HCT116 (cell line): ENCODE measurements around the gene PRAF2. TPM values are rescaled to one million over a fixed set of nuclear protein-coding genes. Genes with fewer than 3 reads are reported as not detected.

ENCODE experiments used
- ATAC-seq: fragments of 200-7000 bp; cut with Tn5 transposase; 2 replicates; pipeline ENCODE4 v1.9.1; 2020; ENCODE audit warnings: mild to moderate bottlenecking, moderate library complexity
- BruUV-seq: library from RNA; stranded (reverse); fragments of 400-500 nt; replicated peaks from 2 replicates; lab custom pipeline; 2021; lab: Mats Ljungman, UMichigan
- CTCF ChIA-PET: fragments of 300-600 bp; sonication (Branson Sonifier 250); formaldehyde crosslinking; loops from one replicate; lab custom pipeline; 2021; ENCODE audit warnings: antibody characterized with exemption; lab: Charles Lee
- POLR2A ChIA-PET: fragments of 300-600, 350-600 bp; sonication (Branson Sonifier 250); formaldehyde crosslinking; loops from one replicate; lab custom pipeline; 2021; ENCODE audit warnings: antibody characterized with exemption; lab: Charles Lee
- RAD21 ChIA-PET, 2 experiments: fragments of 300-600 bp; sonication (Branson Sonifier 250); formaldehyde crosslinking; loops; one replicate each; lab custom pipeline; 2023; ENCODE audit warnings: low total read pairs in 2 of 2; ENCODE audit not compliant: uncharacterized antibody in 2 of 2, unreplicated experiment in 2 of 2, low non-redundant PET in 1 of 2; lab: Charles Lee
- DNase-seq: peaks from one replicate; pipeline ENCODE4 v3.0.0-alpha.2; 2010; ENCODE audit warnings: low read depth, low spot score
- H2AFZ ChIP-seq: fragments of 200-600 bp; shearing (Covaris generic), sonication (generic); 2 replicates; pipeline ENCODE4 v1.6.1; 2017; ENCODE audit warnings: low read depth, mixed run types, mixed read lengths, antibody characterized with exemption, low read length; ENCODE audit not compliant: poor library complexity, severe bottlenecking
- H3K27ac ChIP-seq: 2 replicates; pipeline ENCODE4 v1.5.1; 2012; ENCODE audit warnings: low read depth, low read length
- H3K27me3 ChIP-seq: fragments of 200-600 bp; sonication (generic); 2 replicates; pipeline ENCODE4 v1.6.1; 2016; ENCODE audit warnings: mixed run types, low read length, mixed read lengths; ENCODE audit not compliant: insufficient read depth
- H3K36me3 ChIP-seq, 2 experiments: fragments of 200-500 bp in 1 of 2; fragments of 200-600 bp in 1 of 2; sonication (Bioruptor generic) in 1 of 2; sonication (generic) in 1 of 2; 2 replicates each; pipeline versions ENCODE4 v1.5.1 to v1.6.1; 2014 to 2016; ENCODE audit warnings: low read length in 2 of 2, inconsistent platforms in 1 of 2, mixed read lengths in 1 of 2, mixed run types in 1 of 2; ENCODE audit not compliant: insufficient read depth in 2 of 2, control insufficient read depth in 1 of 2
- H3K4me1 ChIP-seq, 2 experiments: fragments of 200-600 bp in 1 of 2; sonication (generic) in 1 of 2; 2 replicates each; pipeline versions ENCODE4 v1.5.1 to v1.6.1; 2012 to 2017; ENCODE audit warnings: low read length in 2 of 2, inconsistent platforms in 1 of 2, mild to moderate bottlenecking in 1 of 2, mixed read lengths in 1 of 2, mixed run types in 1 of 2, moderate library complexity in 1 of 2; ENCODE audit not compliant: insufficient read depth in 2 of 2, control insufficient read depth in 1 of 2
- H3K4me2 ChIP-seq: fragments of 200-600 bp; sonication (generic); 2 replicates; pipeline ENCODE4 v1.6.1; 2017; ENCODE audit warnings: mixed run types, low read length, mixed read lengths
- H3K4me3 ChIP-seq, 2 experiments: fragments of 200-600 bp in 1 of 2; sonication (generic) in 1 of 2; replicated peaks in 1 of 2; 2 replicates each; pipeline ENCODE4 v1.5.1; 2011 to 2016; ENCODE audit warnings: low read length in 2 of 2, control low read depth in 1 of 2, low read depth in 1 of 2, mild to moderate bottlenecking in 1 of 2, mixed read lengths in 1 of 2, mixed run types in 1 of 2
- H3K79me2 ChIP-seq: fragments of 200-600 bp; sonication (generic); 2 replicates; pipeline ENCODE4 v1.6.1; 2017; ENCODE audit warnings: mild to moderate bottlenecking, mixed run types, low read length, moderate library complexity, mixed read lengths; ENCODE audit not compliant: insufficient read depth
- H3K9ac ChIP-seq: fragments of 200-600 bp; sonication (generic); 2 replicates; pipeline ENCODE4 v1.6.1; 2016; ENCODE audit warnings: low read length, mixed read lengths
- H3K9me2 ChIP-seq: fragments of 200-600 bp; sonication (generic), shearing (Covaris generic); 2 replicates; pipeline ENCODE4 v1.6.1; 2017; ENCODE audit warnings: mixed run types, mild to moderate bottlenecking, moderate library complexity; ENCODE audit not compliant: insufficient read depth
- H3K9me3 ChIP-seq, 2 experiments: fragments of 200-500 bp in 1 of 2; fragments of 200-600 bp in 1 of 2; sonication (Bioruptor generic) in 1 of 2; sonication (generic) in 1 of 2; 2 replicates each; pipeline ENCODE4 v1.6.1; 2014 to 2017; ENCODE audit warnings: low read length in 2 of 2, mixed read lengths in 2 of 2, inconsistent platforms in 1 of 2, low read depth in 1 of 2, mild to moderate bottlenecking in 1 of 2, mixed run types in 1 of 2, moderate library complexity in 1 of 2; ENCODE audit not compliant: control insufficient read depth in 1 of 2, insufficient read depth in 1 of 2
- H4K20me1 ChIP-seq: fragments of 200-600 bp; sonication (generic), shearing (Covaris generic); 2 replicates; pipeline ENCODE4 v1.6.1; 2017; ENCODE audit warnings: mixed run types, mild to moderate bottlenecking, moderate library complexity; ENCODE audit not compliant: insufficient read depth
- CBX3 ChIP-seq: IDR thresholded peaks from 2 replicates; pipeline ENCODE4 v1.6.1; 2012; ENCODE audit warnings: low read depth
- ELF1 ChIP-seq: IDR thresholded peaks from 2 replicates; pipeline ENCODE4 v1.6.1; 2012; ENCODE audit warnings: low read depth, borderline replicate concordance
- REST ChIP-seq: IDR thresholded peaks from 2 replicates; pipeline ENCODE4 v1.6.1; 2012; ENCODE audit warnings: low read depth
- SIN3A ChIP-seq: IDR thresholded peaks from 2 replicates; pipeline ENCODE4 v1.6.1; 2012; ENCODE audit warnings: low read depth
- SP1 ChIP-seq: IDR thresholded peaks from 2 replicates; pipeline ENCODE4 v1.6.1; 2012; ENCODE audit warnings: low read depth
- TCF7L2 ChIP-seq: IDR thresholded peaks from 2 replicates; pipeline ENCODE4 v1.7.0; 2011; ENCODE audit warnings: borderline replicate concordance, inconsistent platforms; ENCODE audit not compliant: insufficient read depth, insufficient read length; ENCODE audit errors: extremely low read depth
- ZFX ChIP-seq: fragments of 450-650 bp; IDR thresholded peaks from 2 replicates; pipeline ENCODE4 v1.6.1; 2017
- intact Hi-C: fragments of 100-400 bp; cut with micrococcal nuclease; formaldehyde crosslinking; loops from 2 replicates; pipeline ENCODE4 v1.10.0; 2022
- total RNA-seq: library from RNA; stranded (reverse); gene quantifications from one replicate; pipeline ENCODE4 v1.2.1, GENCODE V29; 2021; ENCODE audit not compliant: unreplicated experiment
- TF ChIP-seq, protein P1 (sequence below): IDR thresholded peaks from 2 replicates; pipeline ENCODE4 v1.6.1; 2012

Gene PRAF2
- total RNA-seq, 1 experiment from 2014 or later = 18.8 TPM

DNA sequence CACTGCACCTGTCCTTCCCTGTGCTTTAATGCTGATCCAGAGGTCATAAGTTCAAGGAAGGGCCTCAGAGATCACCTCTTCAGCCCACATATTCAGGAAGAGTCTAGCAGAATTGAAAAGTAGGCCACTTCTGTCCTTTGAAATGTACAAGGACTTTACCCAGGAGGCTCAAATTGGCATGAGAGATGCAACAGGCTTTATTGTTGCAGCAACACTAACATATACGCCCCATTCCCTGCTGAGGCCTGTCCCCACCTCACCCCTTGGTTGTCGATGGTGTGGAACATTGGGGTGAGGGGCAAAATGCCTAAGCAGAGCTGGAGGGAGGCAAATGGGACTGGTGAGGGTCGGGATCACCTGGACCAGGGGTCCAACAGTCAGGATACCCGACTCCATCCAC, 2.8 kb downstream of the PRAF2 start:
- ChIA-PET CTCF (no interaction called here), RAD21 (no interaction called here), POLR2A (no interaction called here)
- no peaks in the 10 kb centered on the region for H3K9me3 ChIP-seq
- ATAC-seq (no peak), DNase-seq (no peak)
- no peak overlapping the region for H3K4me3 ChIP-seq
- peaks cover 0 to 15% of the 10 kb centered on the region in 2 experiments; a peak in 2 of 4 replicates for H3K4me1 ChIP-seq
- H3K9ac ChIP-seq = no peak overlapping the region
- no peaks in the 10 kb centered on the region for H4K20me1 ChIP-seq
- H3K27ac ChIP-seq = no peak overlapping the region
- no peaks in the 10 kb centered on the region for H3K36me3 ChIP-seq
- intact Hi-C loops = no loop called here
- TF ChIP-seq ZFX = no peak
- no peak for TF ChIP-seq TCF7L2
- TF ChIP-seq SP1 = no peak
- no peak for TF ChIP-seq ELF1
- no peak for TF ChIP-seq CBX3
- H3K27me3 ChIP-seq = no peaks in the 10 kb centered on the region
- H3K4me2 ChIP-seq = no peak overlapping the region
- BruUV-seq = no TSS peak
- no peak overlapping the region for H2AFZ ChIP-seq
- H3K79me2 ChIP-seq = no peaks in the 10 kb centered on the region
- H3K9me2 ChIP-seq = no peaks in the 10 kb centered on the region

DNA sequence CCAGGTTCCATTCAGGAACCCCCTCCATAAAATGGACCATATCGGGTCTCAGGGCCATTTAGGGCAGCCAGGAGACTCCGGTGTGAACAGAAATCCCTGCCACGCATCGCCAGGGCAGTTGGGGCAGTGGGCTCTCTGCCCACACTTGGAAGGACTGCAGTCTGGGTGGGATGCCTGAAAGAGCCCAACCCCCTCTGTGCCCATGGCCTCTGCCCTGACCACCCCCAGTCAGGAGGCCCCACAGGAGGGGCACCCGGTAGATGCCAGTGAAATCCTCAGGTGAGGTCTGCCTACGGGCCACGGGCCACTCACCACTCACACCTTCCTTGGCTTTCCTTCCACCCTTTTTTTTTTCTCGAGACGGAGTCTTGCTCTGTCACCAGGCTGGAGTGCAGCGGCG, 4.8 kb downstream of the PRAF2 start:
- no peaks in the 10 kb centered on the region for H4K20me1 ChIP-seq
- no peaks in the 10 kb centered on the region for H3K36me3 ChIP-seq
- ATAC-seq (no peak), DNase-seq (no peak)
- H3K9me2 ChIP-seq = no peaks in the 10 kb centered on the region
- CTCF ChIA-PET = no interaction called here
- no peaks in the 10 kb centered on the region for H3K27me3 ChIP-seq
- H2AFZ ChIP-seq = no peak overlapping the region
- POLR2A ChIA-PET = no interaction called here
- no peaks in the 10 kb centered on the region for H3K9me3 ChIP-seq
- H3K4me1 ChIP-seq = peaks cover 0 to 9% of the 10 kb centered on the region in 2 experiments; a peak in 2 of 4 replicates
- no peak overlapping the region for H3K9ac ChIP-seq
- H3K79me2 ChIP-seq = no peaks in the 10 kb centered on the region
- no peak overlapping the region for H3K27ac ChIP-seq
- intact Hi-C loops = no loop called here
- TSS peak; percentile 28 for BruUV-seq
- RAD21 ChIA-PET = no interaction called here
- TF ChIP-seq, protein P1, sequence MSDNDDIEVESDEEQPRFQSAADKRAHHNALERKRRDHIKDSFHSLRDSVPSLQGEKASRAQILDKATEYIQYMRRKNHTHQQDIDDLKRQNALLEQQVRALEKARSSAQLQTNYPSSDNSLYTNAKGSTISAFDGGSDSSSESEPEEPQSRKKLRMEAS = no peak
- no peak for TF ChIP-seq REST
- TF ChIP-seq SIN3A = no peak
- no peak overlapping the region for H3K4me2 ChIP-seq
- no peak overlapping the region for H3K4me3 ChIP-seq
